H1 (cell line): Measurements from ENCODE around the gene COMMD8. TPM values are rescaled to one million over a fixed set of nuclear protein-coding genes. Genes with fewer than 3 reads are reported as not detected.

Experiments
- CTCF ChIA-PET: fragments of 300-600 bp; sonication (Branson Sonifier 250); formaldehyde crosslinking; loops from one replicate; lab custom pipeline; 2021; ENCODE audit not compliant: partially characterized antibody; lab: Charles Lee
- POLR2A ChIA-PET: fragments of 300-600 bp; sonication (Branson Sonifier 250); formaldehyde crosslinking; loops from one replicate; lab custom pipeline; 2021; ENCODE audit warnings: inconsistent platforms; ENCODE audit not compliant: partially characterized antibody; lab: Charles Lee
- DNase-seq, 2 experiments: peaks; one replicate each; pipeline versions ENCODE4 v3.0.0 to v3.0.0-alpha.2; 2010 to 2022; ENCODE audit warnings: low spot score in 2 of 2, low read depth in 1 of 2, mixed read lengths in 1 of 2
- FAIRE-seq: peaks from 2 replicates; lab custom pipeline; 2011; peaks lifted over from hg19 to GRCh38; lab: Jason Lieb, UNC
- H2AFZ ChIP-seq: 2 replicates; pipeline ENCODE4 v1.8.1; 2012; ENCODE audit warnings: low read length, inconsistent platforms
- H2AK5ac ChIP-seq: 2 replicates; pipeline ENCODE4 v1.6.1; 2013; ENCODE audit warnings: low read depth, low read length
- H2BK120ac ChIP-seq: replicated peaks from 2 replicates; pipeline ENCODE3; 2013; ENCODE audit warnings: low read depth, low read length, inconsistent platforms
- H2BK12ac ChIP-seq: 2 replicates; pipeline ENCODE4 v1.6.1; 2013; ENCODE audit warnings: low read depth, low read length
- H2BK15ac ChIP-seq: 2 replicates; pipeline ENCODE4 v1.6.1; 2013; ENCODE audit warnings: low read length
- H2BK20ac ChIP-seq: 2 replicates; pipeline ENCODE4 v1.6.1; 2013; ENCODE audit warnings: low read length
- H2BK5ac ChIP-seq: 2 replicates; pipeline ENCODE4 v1.6.1; 2013; ENCODE audit warnings: low read depth, low read length
- H3K14ac ChIP-seq: 2 replicates; pipeline ENCODE4 v1.6.1; 2013; ENCODE audit warnings: inconsistent platforms; ENCODE audit not compliant: insufficient read length
- H3K18ac ChIP-seq: 2 replicates; pipeline ENCODE4 v1.6.1; 2013; ENCODE audit warnings: low read length; ENCODE audit errors: extremely low read depth
- H3K23ac ChIP-seq: 2 replicates; pipeline ENCODE4 v1.6.1; 2013; ENCODE audit warnings: inconsistent platforms; ENCODE audit not compliant: insufficient read length
- H3K23me2 ChIP-seq: 2 replicates; pipeline ENCODE4 v1.6.1; 2013; ENCODE audit warnings: low read depth, low read length
- H3K27ac ChIP-seq: 2 replicates; pipeline ENCODE4 v1.6.1; 2011; ENCODE audit warnings: low read depth, low read length, inconsistent platforms
- H3K27me3 ChIP-seq, 4 experiments: replicated peaks in 1 of 4; 1 replicate in 1 of 4; 2 replicates in 3 of 4; pipeline versions ENCODE4 v1.6.1 to v1.8.1; 2011 to 2013; ENCODE audit warnings: low read length in 3 of 4, mild to moderate bottlenecking in 3 of 4, inconsistent platforms in 2 of 4, mixed read lengths in 2 of 4, moderate library complexity in 1 of 4; ENCODE audit not compliant: control insufficient read depth in 3 of 4, insufficient read depth in 3 of 4; ENCODE audit errors: extremely low read depth in 1 of 4
- H3K36me3 ChIP-seq, 4 experiments: 2 replicates each; pipeline versions ENCODE4 v1.6.1 to v1.8.1; 2011 to 2013; ENCODE audit warnings: mild to moderate bottlenecking in 4 of 4, low read length in 3 of 4, moderate library complexity in 2 of 4, control low read depth in 1 of 4, inconsistent platforms in 1 of 4; ENCODE audit not compliant: insufficient read depth in 4 of 4, control insufficient read depth in 2 of 4
- H3K4ac ChIP-seq: replicated peaks from 2 replicates; pipeline ENCODE3; 2013; ENCODE audit warnings: low read length, low read depth, mixed read lengths, inconsistent platforms; ENCODE audit not compliant: insufficient read length
- H3K4me1 ChIP-seq, 4 experiments: replicated peaks in 1 of 4; 1 replicate in 1 of 4; 2 replicates in 3 of 4; pipeline versions ENCODE4 v1.6.1 to v1.8.1; 2011 to 2013; ENCODE audit warnings: low read length in 3 of 4, inconsistent platforms in 2 of 4, mixed read lengths in 1 of 4; ENCODE audit not compliant: insufficient read depth in 4 of 4, control insufficient read depth in 3 of 4
- H3K4me2 ChIP-seq, 2 experiments: 2 replicates each; pipeline versions ENCODE4 v1.6.1 to v1.8.1; 2011 to 2013; ENCODE audit warnings: low read depth in 2 of 2, low read length in 2 of 2, control low read depth in 1 of 2, inconsistent platforms in 1 of 2, mild to moderate bottlenecking in 1 of 2; ENCODE audit not compliant: insufficient read depth in 1 of 2
- H3K4me3 ChIP-seq, 4 experiments: fragments of 200-600, 300-600 bp in 1 of 4; sonication (generic), shearing (Covaris generic), sonication (Bioruptor Twin) in 1 of 4; 2 replicates each; pipeline versions ENCODE4 v1.5.1 to v1.8.1; 2011 to 2016; ENCODE audit warnings: low read length in 4 of 4, low read depth in 3 of 4, control low read depth in 2 of 4, inconsistent platforms in 2 of 4, mild to moderate bottlenecking in 2 of 4, mixed read lengths in 1 of 4, moderate library complexity in 1 of 4; ENCODE audit not compliant: insufficient read depth in 2 of 4; ENCODE audit errors: extremely low read depth in 1 of 4
- H3K56ac ChIP-seq: replicated peaks from 2 replicates; pipeline ENCODE3; 2013; ENCODE audit warnings: low read depth, mild to moderate bottlenecking, mixed read lengths, low read length, inconsistent platforms; ENCODE audit not compliant: insufficient read length
- H3K79me1 ChIP-seq: 2 replicates; pipeline ENCODE4 v1.6.1; 2013; ENCODE audit warnings: low read depth, low read length, control low read depth
- H3K79me2 ChIP-seq, 2 experiments: 2 replicates each; pipeline versions ENCODE4 v1.6.1 to v1.8.1; 2012 to 2013; ENCODE audit warnings: low read length in 2 of 2, mild to moderate bottlenecking in 2 of 2, inconsistent platforms in 1 of 2; ENCODE audit not compliant: insufficient read depth in 2 of 2, control insufficient read depth in 1 of 2
- H3K9ac ChIP-seq, 4 experiments: replicated peaks in 1 of 4; 1 replicate in 1 of 4; 2 replicates in 3 of 4; pipeline versions ENCODE4 v1.6.1 to v1.8.1; 2011 to 2013; ENCODE audit warnings: low read depth in 3 of 4, low read length in 3 of 4, control low read depth in 2 of 4, mild to moderate bottlenecking in 2 of 4, moderate library complexity in 2 of 4, inconsistent platforms in 1 of 4; ENCODE audit errors: extremely low read depth in 1 of 4
- H3K9me3 ChIP-seq, 2 experiments: 2 replicates each; pipeline versions ENCODE4 v1.6.1 to v1.8.1; 2012 to 2013; ENCODE audit warnings: mild to moderate bottlenecking in 2 of 2, moderate library complexity in 2 of 2, control low read depth in 1 of 2, inconsistent platforms in 1 of 2, low read depth in 1 of 2, low read length in 1 of 2, mixed read lengths in 1 of 2; ENCODE audit not compliant: insufficient read depth in 2 of 2
- H4K20me1 ChIP-seq, 2 experiments: replicated peaks in 1 of 2; 2 replicates each; pipeline versions ENCODE3 to v1.8.1; 2011 to 2013; ENCODE audit warnings: inconsistent platforms in 2 of 2, low read length in 2 of 2, mild to moderate bottlenecking in 1 of 2; ENCODE audit not compliant: insufficient read depth in 2 of 2, control insufficient read depth in 1 of 2
- H4K5ac ChIP-seq: 2 replicates; pipeline ENCODE4 v1.6.1; 2013; ENCODE audit warnings: low read length, low read depth, mixed read lengths, inconsistent platforms; ENCODE audit not compliant: insufficient read length
- H4K8ac ChIP-seq: 2 replicates; pipeline ENCODE4 v1.8.0; 2013; ENCODE audit warnings: mild to moderate bottlenecking, moderate library complexity, low read length, inconsistent platforms; ENCODE audit not compliant: insufficient read depth; ENCODE audit errors: extremely low read depth
- H4K91ac ChIP-seq: replicated peaks from 2 replicates; pipeline ENCODE3; 2013; ENCODE audit warnings: low read length, mixed read lengths, inconsistent platforms; ENCODE audit not compliant: insufficient read length
- CEBPB ChIP-seq: IDR thresholded peaks from 2 replicates; pipeline ENCODE4 v1.6.1; 2012; ENCODE audit warnings: low read depth, low read length
- CHD2 ChIP-seq: IDR thresholded peaks from 2 replicates; pipeline ENCODE4 v1.6.1; 2012; ENCODE audit warnings: low read length, improper control_type of control experiment
- CREB1 ChIP-seq: IDR thresholded peaks from 2 replicates; pipeline ENCODE4 v1.6.1; 2012; ENCODE audit warnings: inconsistent platforms
- E2F6 ChIP-seq: IDR thresholded peaks from 2 replicates; pipeline ENCODE4 v1.6.1; 2012; ENCODE audit warnings: inconsistent platforms
- JUN ChIP-seq: IDR thresholded peaks from 2 replicates; pipeline ENCODE4 v1.6.1; 2011; ENCODE audit warnings: low read depth, mild to moderate bottlenecking, improper control_type of control experiment, low read length
- POLR2AphosphoS5 ChIP-seq: IDR thresholded peaks from 2 replicates; pipeline ENCODE4 v1.6.1; 2011; ENCODE audit warnings: low read depth, low read length
- RNF2 ChIP-seq: fragments of 200-900, 300-1000 bp; sonication (generic); IDR thresholded peaks from 2 replicates; pipeline ENCODE4 v1.7.1; 2016; ENCODE audit warnings: borderline replicate concordance, low read depth, mild to moderate bottlenecking, antibody characterized with exemption, low read length; ENCODE audit not compliant: poor library complexity, severe bottlenecking; ENCODE audit errors: missing control alignments
- SUZ12 ChIP-seq: fragments of 200-600 bp; sonication (generic); IDR thresholded peaks from 2 replicates; pipeline ENCODE4 v1.6.1; 2012; ENCODE audit warnings: mild to moderate bottlenecking, inconsistent platforms, low read length, moderate library complexity, mixed read lengths
- TAF7 ChIP-seq: optimal IDR thresholded peaks from 2 replicates; pipeline ENCODE3; 2011; ENCODE audit warnings: low read depth, mild to moderate bottlenecking, inconsistent platforms, low read length, moderate library complexity, borderline replicate concordance
- WGBS, 2 experiments: shearing (Covaris generic) in 1 of 2; methylation state at CpG; one replicate each; pipeline versions ENCODE4 v1.1.6 to v1.1.7; 2013 to 2015; ENCODE audit warnings: low lambda C conversion rate in 2 of 2, mixed read lengths in 2 of 2, inconsistent platforms in 1 of 2, low coverage in 1 of 2, missing lambda C conversion rate in 1 of 2; ENCODE audit not compliant: insufficient replicate concordance in 2 of 2, insufficient coverage in 1 of 2, insufficient read length in 1 of 2; ENCODE audit errors: extremely low coverage in 1 of 2, missing lambda C conversion rate in 1 of 2; 5-methylcytosine and 5-hydroxymethylcytosine counted together
- polyA plus RNA-seq, 7 experiments: library from polyadenylated mRNA; depleted of rRNA in 3 of 7; stranded (reverse) in 5 of 7; unstranded in 2 of 7; fragments of >200 nt in 5 of 7; fragments of 200-250 nt in 2 of 7; gene quantifications; 1 replicate in 5 of 7; 2 replicates in 1 of 7; 4 replicates in 1 of 7; pipeline versions ENCODE4 v1.2.1 to v1.2.3, GENCODE V29; 2011 to 2013; ENCODE audit warnings: missing spikeins in 2 of 7, mixed read lengths in 2 of 7
- total RNA-seq: library from RNA; stranded (reverse); fragmentation: NEBNext Ultra II Directional; extraction: Animal tissue kit (Norgen Biotek cat#: 25700); gene quantifications from 2 replicates; pipeline ENCODE4 v1.2.1, GENCODE V29; 2021

The COMMD8 gene
- total and polyA plus RNA-seq, 2 of the 8 experiments (the other 6 are each of a cell fraction or from before 2014, with no cell fraction given), result 1.6 to 7.2 TPM

DNA sequence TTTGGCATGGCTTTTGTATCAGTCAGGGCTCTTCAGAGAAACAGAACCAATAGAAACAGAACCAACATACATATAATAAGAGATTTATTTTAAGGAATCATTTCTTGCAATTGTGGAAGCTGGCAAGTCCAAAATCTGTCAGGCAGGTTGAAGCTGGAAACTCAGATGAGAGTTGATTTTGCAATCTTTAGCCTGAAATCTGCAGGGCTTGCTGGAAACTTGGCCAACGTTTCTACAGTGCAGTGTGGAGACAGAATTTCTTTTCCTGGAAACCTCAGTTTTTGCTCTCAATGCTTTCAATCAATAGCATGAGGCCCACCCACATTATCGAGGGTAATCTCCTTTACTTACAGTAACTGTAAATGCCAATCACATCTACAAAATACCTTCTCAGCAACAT is 45.4 kb downstream of the COMMD8 start:
- Histone ChIP-seq H4K8ac (no peak overlapping the region), H3K9me3 (no peaks in the 10 kb centered on the region), H2BK120ac (no peak overlapping the region), H3K23me2 (no peaks in the 10 kb centered on the region), H4K20me1 (no peaks in the 10 kb centered on the region), H4K5ac (no peak overlapping the region), H3K79me1 (no peaks in the 10 kb centered on the region), H3K4ac (no peak overlapping the region), H2BK15ac (no peak overlapping the region), H3K27me3 (no peaks in the 10 kb centered on the region), H3K14ac (no peak overlapping the region), H3K18ac (no peak overlapping the region), H2BK12ac (no peak overlapping the region), H3K23ac (no peak overlapping the region), H3K4me3 (no peak overlapping the region), H4K91ac (no peak overlapping the region), H3K79me2 (no peaks in the 10 kb centered on the region), H3K56ac (no peak overlapping the region), H2BK20ac (no peak overlapping the region), H2BK5ac (no peak overlapping the region), H2AK5ac (no peak overlapping the region), H3K4me2 (no peak overlapping the region), H3K36me3 (no peaks in the 10 kb centered on the region), H2AFZ (no peak overlapping the region), H3K27ac (no peak overlapping the region), H3K9ac (no peak overlapping the region), H3K4me1 (peaks cover 0 to 4% (median 0%) of the 10 kb centered on the region in 4 experiments; a peak in 2 of 7 replicates)
- no peak for FAIRE-seq
- no peak for DNase-seq
- ChIA-PET POLR2A (no interaction called here), CTCF (no interaction called here)
- 45% methylated on average over 2 of the region's 2 CpGs; no CpG with 5 or more reads in 1 of the 2 experiments for WGBS, 2 experiments
- TF ChIP-seq JUN, result no peak
- TF ChIP-seq E2F6, result no peak
- no peak for TF ChIP-seq RNF2
- no peak for TF ChIP-seq CHD2
- TF ChIP-seq CEBPB, result no peak
- TF ChIP-seq POLR2AphosphoS5, result no peak
- TF ChIP-seq SUZ12, result no peak
- no peak for TF ChIP-seq CREB1
- no peak for TF ChIP-seq TAF7
